Lower leg skin (tissue), 4 donors: ENCODE results near the gene PPM1M. TPM values are rescaled to one million over a fixed set of nuclear protein-coding genes. Genes with fewer than 3 reads are reported as not detected.

Experiments
- DNase-seq, 2 donors: peaks; one replicate each; pipeline ENCODE4 v3.0.0-alpha.2; 2019; ENCODE audit warnings: low spot score in 2 of 2
- H3K4me3 ChIP-seq: fragments of 200-600 bp; sonication (generic); 2 replicates; pipeline ENCODE4 v1.5.1; 2017; ENCODE audit warnings: mild to moderate bottlenecking, low read depth; ENCODE audit not compliant: poor library complexity, severe bottlenecking
- POLR2A ChIP-seq, 2 donors: fragments of 450-650 bp; IDR thresholded peaks; one replicate each; pipeline ENCODE4 v1.6.1; 2016 to 2017; ENCODE audit warnings: antibody characterized with exemption in 2 of 2, mild to moderate bottlenecking in 1 of 2, moderate library complexity in 1 of 2
- WGBS, 2 donors: methylation state at CpG; one replicate each; pipeline ENCODE4 v1.1.5; 2018; 5-methylcytosine and 5-hydroxymethylcytosine counted together
- intact Hi-C: fragments of 100-400 bp; cut with DNase I; formaldehyde crosslinking; loops from one replicate; pipeline ENCODE4 v1.15.0; 2023; ENCODE audit warnings: low total_unique reads
- total RNA-seq, 4 donors: library from RNA; depleted of rRNA; stranded (reverse); fragments of >200 nt; gene quantifications; one replicate each; pipeline ENCODE4 v1.1.0, GENCODE V29; 2016
- TF ChIP-seq, protein P1 (sequence below), 3 donors: fragments of 450-650 bp; IDR thresholded peaks; one replicate each; pipeline ENCODE4 v1.5.1; 2016; ENCODE audit warnings: antibody characterized with exemption in 3 of 3, mild to moderate bottlenecking in 3 of 3, moderate library complexity in 2 of 3

The PPM1M gene
- total RNA-seq, 4 donors from 2014 or later = 10.4 to 28.6 (median 14.0) TPM

DNA sequence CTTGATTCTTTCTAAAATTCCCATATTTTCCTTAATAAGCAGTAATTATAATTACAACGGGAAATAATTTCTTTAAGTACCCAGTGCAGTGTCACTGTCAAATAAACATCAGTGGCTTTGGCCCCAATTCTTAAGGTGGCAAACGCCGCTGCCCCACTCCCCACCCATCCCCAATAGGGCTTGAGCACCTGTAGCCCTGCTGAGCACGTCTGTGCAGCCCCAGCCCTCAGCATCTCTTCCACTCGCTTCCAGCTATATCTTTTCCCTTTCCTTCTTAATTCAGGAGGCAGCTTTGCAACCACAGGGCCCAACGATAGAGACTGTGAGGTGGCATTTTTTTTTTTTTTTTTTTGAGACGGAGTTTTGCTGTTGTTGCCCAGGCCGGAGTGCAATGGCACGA is 9.0 kb downstream of the PPM1M start:
- no peak overlapping the region for H3K4me3 ChIP-seq
- intact Hi-C loops = no loop called here
- TF ChIP-seq, protein P1, sequence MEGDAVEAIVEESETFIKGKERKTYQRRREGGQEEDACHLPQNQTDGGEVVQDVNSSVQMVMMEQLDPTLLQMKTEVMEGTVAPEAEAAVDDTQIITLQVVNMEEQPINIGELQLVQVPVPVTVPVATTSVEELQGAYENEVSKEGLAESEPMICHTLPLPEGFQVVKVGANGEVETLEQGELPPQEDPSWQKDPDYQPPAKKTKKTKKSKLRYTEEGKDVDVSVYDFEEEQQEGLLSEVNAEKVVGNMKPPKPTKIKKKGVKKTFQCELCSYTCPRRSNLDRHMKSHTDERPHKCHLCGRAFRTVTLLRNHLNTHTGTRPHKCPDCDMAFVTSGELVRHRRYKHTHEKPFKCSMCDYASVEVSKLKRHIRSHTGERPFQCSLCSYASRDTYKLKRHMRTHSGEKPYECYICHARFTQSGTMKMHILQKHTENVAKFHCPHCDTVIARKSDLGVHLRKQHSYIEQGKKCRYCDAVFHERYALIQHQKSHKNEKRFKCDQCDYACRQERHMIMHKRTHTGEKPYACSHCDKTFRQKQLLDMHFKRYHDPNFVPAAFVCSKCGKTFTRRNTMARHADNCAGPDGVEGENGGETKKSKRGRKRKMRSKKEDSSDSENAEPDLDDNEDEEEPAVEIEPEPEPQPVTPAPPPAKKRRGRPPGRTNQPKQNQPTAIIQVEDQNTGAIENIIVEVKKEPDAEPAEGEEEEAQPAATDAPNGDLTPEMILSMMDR (IDR thresholded peaks at IDR 0.05) = no peak
- TF ChIP-seq POLR2A (IDR thresholded peaks at IDR 0.05) = no peak
- peak in 1 of 2 donors; percentile 60 for DNase-seq
- WGBS, 2 donors = 77 to 78% methylated on average over 9 of the region's 9 CpGs

- TF ChIP-seq, protein P1 (IDR thresholded peaks at IDR 0.05) = no peak
- no peak for TF ChIP-seq POLR2A (IDR thresholded peaks at IDR 0.05)
- intact Hi-C loops = no loop called here
- DNase-seq = no peak
- 83 to 93% methylated on average over 3 of the region's 3 CpGs for WGBS, 2 donors
- no peak overlapping the region for H3K4me3 ChIP-seq
Measured at GRCh38 chr3:52256159-52256558, 10.6 kb downstream of the PPM1M start.

DNA sequence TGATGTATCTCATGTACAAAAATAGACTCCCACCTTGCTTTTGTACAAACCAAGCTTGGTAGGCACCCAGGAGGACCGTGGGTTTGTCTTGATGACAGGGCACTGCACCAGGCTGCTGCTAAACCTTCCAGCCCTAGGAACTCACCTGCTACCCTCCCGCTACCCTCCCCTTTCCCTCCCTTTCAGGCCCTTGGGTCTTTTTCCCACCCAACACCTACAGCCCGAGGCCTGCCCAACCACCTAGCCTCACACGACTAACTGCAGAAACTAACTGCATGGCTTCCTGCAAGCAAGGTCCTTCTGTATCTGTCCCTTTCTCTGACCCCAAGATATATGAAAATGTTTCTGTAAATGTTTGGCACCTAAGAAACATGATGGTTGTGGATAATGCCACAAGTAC is 11.1 kb downstream of the PPM1M start:
- DNase-seq = no peak
- WGBS, 2 donors = 80 to 89% methylated on average over 4 of the region's 4 CpGs
- H3K4me3 ChIP-seq = no peak overlapping the region
- intact Hi-C loops = no loop called here
- TF ChIP-seq, protein P1 (IDR thresholded peaks at IDR 0.05) = no peak
- no peak for TF ChIP-seq POLR2A (IDR thresholded peaks at IDR 0.05)

- WGBS, 2 donors = 89% methylated on average over 4 of the region's 4 CpGs
- DNase-seq = no peak
- intact Hi-C loops = no loop called here
- no peak for TF ChIP-seq POLR2A (IDR thresholded peaks at IDR 0.05)
- TF ChIP-seq, protein P1 (IDR thresholded peaks at IDR 0.05) = no peak
- H3K4me3 ChIP-seq = no peak overlapping the region
Measured at GRCh38 chr3:52257911-52258310, 12.4 kb downstream of the PPM1M start.

DNA sequence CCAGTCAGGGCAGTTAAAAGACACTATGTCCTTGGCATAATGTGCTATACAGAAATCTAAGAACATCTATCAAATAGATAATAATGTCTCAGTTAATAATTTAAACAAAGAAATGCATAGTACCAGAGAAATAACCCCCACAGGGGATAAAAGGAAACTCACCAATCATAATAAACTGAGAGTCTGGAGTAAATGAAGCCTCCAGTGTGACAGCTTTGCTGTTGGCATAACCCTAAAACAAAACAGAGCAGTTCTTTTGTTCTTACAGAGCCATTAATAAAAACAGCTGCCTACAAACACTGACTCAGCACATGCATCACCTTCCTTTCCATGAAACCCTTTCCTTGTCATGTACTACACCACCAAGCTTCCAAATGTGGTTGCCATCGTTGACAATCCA is 13.5 kb downstream of the PPM1M start:
- 60 to 64% methylated on average over 1 of the region's 1 CpG for WGBS, 2 donors
- no peak overlapping the region for H3K4me3 ChIP-seq
- intact Hi-C loops = no loop called here
- no peak for DNase-seq
- TF ChIP-seq POLR2A (IDR thresholded peaks at IDR 0.05) = no peak
- TF ChIP-seq, protein P1 (IDR thresholded peaks at IDR 0.05) = no peak

DNA sequence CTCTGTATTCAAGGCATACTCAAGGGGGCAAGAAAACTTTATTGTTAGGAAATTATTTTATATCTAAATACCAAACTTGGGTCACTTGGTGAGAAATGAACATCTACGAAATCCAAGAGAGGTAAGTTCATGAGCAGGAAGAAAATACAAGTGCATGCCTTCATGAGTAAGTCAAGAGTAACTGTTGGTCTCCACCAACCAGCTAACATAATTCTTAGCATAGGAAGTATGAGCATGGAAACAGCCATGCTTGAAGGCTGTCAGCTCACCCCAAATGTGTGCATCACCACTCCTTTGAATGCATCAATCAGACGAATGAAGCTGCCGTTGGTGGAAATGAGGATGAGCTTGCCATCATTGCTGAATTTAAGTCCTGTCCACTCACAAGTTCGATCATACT is 13.9 kb downstream of the PPM1M start:
- 83 to 93% methylated on average over 4 of the region's 4 CpGs for WGBS, 2 donors

More for the DNA sequence above, 13.9 kb downstream of the PPM1M start:
- intact Hi-C loops = no loop called here
- DNase-seq = no peak
- TF ChIP-seq POLR2A (IDR thresholded peaks at IDR 0.05) = no peak
- TF ChIP-seq, protein P1 (IDR thresholded peaks at IDR 0.05) = no peak
- no peak overlapping the region for H3K4me3 ChIP-seq
